ENCODE data around the gene MED13. TPM values are rescaled to one million over a fixed set of nuclear protein-coding genes. Genes with fewer than 3 reads are reported as not detected.

Gene MED13
- total and polyA plus RNA-seq, 2 experiments from 2014 or later: 4.6 to 51.6 TPM

DNA sequence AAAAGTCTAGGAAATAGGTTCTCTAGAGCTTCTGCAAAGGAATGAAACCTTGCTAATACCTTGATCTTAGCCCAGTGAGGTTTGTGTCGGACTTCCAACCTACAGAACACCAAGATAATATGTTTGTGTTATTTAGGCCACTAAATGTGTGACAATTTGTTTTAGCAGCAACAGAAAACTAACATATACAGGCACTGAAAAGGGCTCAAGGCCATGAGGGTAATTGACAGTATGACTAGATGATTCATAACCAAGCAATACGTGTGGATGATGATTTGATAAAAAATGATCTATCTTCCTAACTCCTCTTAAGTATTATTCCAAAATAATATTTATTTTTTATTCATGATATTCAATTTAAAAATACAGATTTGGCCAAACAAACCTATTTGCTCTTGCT is 27.7 kb upstream of the MED13 start:
- Histone ChIP-seq H3K4me3 (no peak overlapping the region), H3F3A (ENCODE audit: insufficient read depth) (peaks cover 33% of the 10 kb centered on the region), H3K9me2 (ENCODE audit: insufficient read depth) (no peaks in the 10 kb centered on the region), H3K27ac (peak overlapping the region; percentile 58), H3K4me1 (ENCODE audit: insufficient read depth) (peaks cover 32% of the 10 kb centered on the region), H3K36me3 (ENCODE audit: low read depth) (no peaks in the 10 kb centered on the region), H3K79me2 (ENCODE audit: insufficient read depth) (no peaks in the 10 kb centered on the region), H3K4me2 (ENCODE audit: unreplicated experiment) (peak overlapping the region; percentile 47), H3K27me3 (replicated peaks; ENCODE audit: insufficient read depth) (no peaks in the 10 kb centered on the region), H2AFZ (no peak overlapping the region), H3K9me3 (ENCODE audit: low read depth) (no peaks in the 10 kb centered on the region), H4K20me1 (ENCODE audit: insufficient read depth) (no peaks in the 10 kb centered on the region), H3K9ac (no peak overlapping the region)
- no peak for TF ChIP-seq EZH2 (IDR thresholded peaks at IDR 0.05; ENCODE audit: insufficient read depth, poor library complexity, severe bottlenecking)
- no peak for TF ChIP-seq EZH2phosphoT487 (IDR thresholded peaks at IDR 0.05; ENCODE audit: insufficient read depth, low read depth)
- in situ Hi-C loops (cut with MboI): no loop called here
- DNase-seq: peak; percentile 6
- WGBS, 2 experiments (ENCODE audit: low coverage in 1 of 2, low lambda C conversion rate in 2 of 2, missing lambda C conversion rate in 2 of 2): 45 to 61% methylated on average over 2 of the region's 2 CpGs

DNA sequence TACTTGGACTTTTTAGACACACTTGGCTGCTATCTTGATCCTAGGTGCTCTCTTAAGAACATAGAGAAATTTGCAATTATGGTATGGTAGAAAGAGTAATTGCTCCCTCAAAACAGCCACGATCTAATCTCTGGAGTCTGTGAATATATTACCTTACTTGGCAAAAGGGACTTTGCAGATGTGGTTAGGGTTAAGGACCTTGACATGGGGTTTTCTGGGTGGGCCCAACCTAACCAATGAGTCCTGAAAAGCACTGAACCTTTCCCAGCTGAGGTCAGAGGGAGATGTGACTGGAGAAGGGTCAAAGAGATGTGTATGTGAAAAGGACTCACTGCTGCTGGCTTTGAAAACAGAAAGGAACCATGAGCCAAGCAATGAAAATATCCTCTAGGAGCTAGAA is 26.7 kb upstream of the MED13 start:
- no peaks in the 10 kb centered on the region for H4K20me1 ChIP-seq (ENCODE audit: insufficient read depth)
- in situ Hi-C loops (cut with MboI): no loop called here

DNA sequence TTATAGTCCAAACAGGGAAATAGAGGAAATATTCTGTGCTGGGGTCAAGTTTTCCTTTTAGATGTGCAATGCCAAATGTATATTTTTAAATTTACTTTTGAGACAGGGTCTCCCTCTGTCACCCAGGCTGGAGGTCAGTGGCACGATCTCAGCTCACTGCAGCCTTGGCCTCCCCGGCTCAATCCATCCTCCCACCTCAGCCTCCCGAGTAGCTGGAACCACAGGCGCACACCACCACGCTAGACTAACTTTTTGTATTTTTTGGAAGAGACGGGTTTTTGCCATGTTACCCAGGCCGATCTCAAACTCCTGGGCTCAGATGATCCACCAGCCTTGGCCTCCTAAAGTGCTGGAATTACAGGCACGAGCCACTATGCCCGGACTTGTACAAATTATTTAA is 25.8 kb upstream of the MED13 start:
- peaks cover 30% of the 10 kb centered on the region for H3F3A ChIP-seq (ENCODE audit: insufficient read depth)
- no peaks in the 10 kb centered on the region for H3K9me3 ChIP-seq (ENCODE audit: low read depth)
- in situ Hi-C loops (cut with MboI): no loop called here
- no peak overlapping the region for H3K4me2 ChIP-seq (ENCODE audit: unreplicated experiment)
- H3K36me3 ChIP-seq (ENCODE audit: low read depth): no peaks in the 10 kb centered on the region
- H3K27ac ChIP-seq: no peak overlapping the region
- no peak for TF ChIP-seq EZH2phosphoT487 (IDR thresholded peaks at IDR 0.05; ENCODE audit: insufficient read depth, low read depth)
- TF ChIP-seq EZH2 (IDR thresholded peaks at IDR 0.05; ENCODE audit: insufficient read depth, poor library complexity, severe bottlenecking): no peak
- no peak overlapping the region for H2AFZ ChIP-seq
- H3K4me1 ChIP-seq (ENCODE audit: insufficient read depth): peaks cover 29% of the 10 kb centered on the region
- H3K27me3 ChIP-seq (replicated peaks; ENCODE audit: insufficient read depth): no peaks in the 10 kb centered on the region
- no peaks in the 10 kb centered on the region for H4K20me1 ChIP-seq (ENCODE audit: insufficient read depth)
- no peaks in the 10 kb centered on the region for H3K79me2 ChIP-seq (ENCODE audit: insufficient read depth)
- H3K4me3 ChIP-seq: no peak overlapping the region
- WGBS, 2 experiments (ENCODE audit: low coverage in 1 of 2, low lambda C conversion rate in 2 of 2, missing lambda C conversion rate in 2 of 2): 78 to 83% methylated on average over 9 of the region's 9 CpGs
- no peak overlapping the region for H3K9ac ChIP-seq
- no peaks in the 10 kb centered on the region for H3K9me2 ChIP-seq (ENCODE audit: insufficient read depth)
- no peak for DNase-seq

More for the DNA sequence above, 26.7 kb upstream of the MED13 start:
- peaks cover 32% of the 10 kb centered on the region for H3K4me1 ChIP-seq (ENCODE audit: insufficient read depth)
- no peak overlapping the region for H3K27ac ChIP-seq
- H3K36me3 ChIP-seq (ENCODE audit: low read depth): no peaks in the 10 kb centered on the region
- H3K4me2 ChIP-seq (ENCODE audit: unreplicated experiment): no peak overlapping the region
- H3K9ac ChIP-seq: no peak overlapping the region
- no peak for DNase-seq
- H3K9me3 ChIP-seq (ENCODE audit: low read depth): no peaks in the 10 kb centered on the region
- no peak overlapping the region for H2AFZ ChIP-seq
- no peak overlapping the region for H3K4me3 ChIP-seq
- TF ChIP-seq EZH2phosphoT487 (IDR thresholded peaks at IDR 0.05; ENCODE audit: insufficient read depth, low read depth) (no peak), EZH2 (IDR thresholded peaks at IDR 0.05; ENCODE audit: insufficient read depth, poor library complexity, severe bottlenecking) (no peak)
- H3K79me2 ChIP-seq (ENCODE audit: insufficient read depth): no peaks in the 10 kb centered on the region
- H3F3A ChIP-seq (ENCODE audit: insufficient read depth): peaks cover 27% of the 10 kb centered on the region
- H3K9me2 ChIP-seq (ENCODE audit: insufficient read depth): no peaks in the 10 kb centered on the region
- 68 to 75% methylated on average over 1 of the region's 1 CpG for WGBS, 2 experiments (ENCODE audit: low coverage in 1 of 2, low lambda C conversion rate in 2 of 2, missing lambda C conversion rate in 2 of 2)
- H3K27me3 ChIP-seq (replicated peaks; ENCODE audit: insufficient read depth): no peaks in the 10 kb centered on the region

DNA sequence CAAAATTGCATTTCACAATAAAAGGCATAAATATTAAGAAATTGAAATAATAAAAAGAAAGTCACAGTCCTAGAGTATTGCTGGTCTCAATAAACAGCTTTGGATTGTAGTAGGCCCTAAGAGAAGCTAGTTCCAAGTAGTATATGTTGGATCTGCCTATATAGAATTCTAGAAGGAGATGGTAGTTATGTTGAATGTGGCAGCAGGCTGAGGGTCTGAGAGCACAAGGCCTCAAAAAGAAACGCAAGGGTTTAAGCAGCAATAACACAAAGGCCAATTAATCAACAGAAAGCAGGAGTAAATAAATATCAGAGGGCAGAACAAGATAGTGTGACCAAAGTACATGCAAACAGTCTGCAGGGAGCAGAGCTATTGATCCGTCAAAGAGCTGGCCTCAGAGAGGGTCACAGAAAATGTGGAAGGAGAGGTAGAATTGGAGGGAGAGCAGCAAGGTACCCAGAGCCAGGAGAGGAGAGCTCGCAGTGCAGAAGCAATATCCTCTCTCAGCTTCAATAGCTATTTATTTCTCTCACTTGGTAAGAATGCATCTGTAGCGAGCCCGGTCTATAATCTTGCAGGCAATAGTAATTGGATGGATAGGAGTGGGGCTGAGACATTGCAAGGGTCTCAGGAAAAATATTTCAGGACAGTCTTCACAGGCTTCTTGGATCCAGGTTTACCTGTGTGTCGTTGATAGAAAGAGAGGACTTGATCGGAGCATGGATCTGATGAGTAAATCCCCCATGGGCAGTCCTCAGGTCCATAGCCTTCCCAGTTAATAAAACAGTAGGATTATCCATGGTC is 25.1 kb upstream of the MED13 start:
- peaks cover 28% of the 10 kb centered on the region for H3K4me1 ChIP-seq (ENCODE audit: insufficient read depth)
- no peak overlapping the region for H3K27ac ChIP-seq
- no peaks in the 10 kb centered on the region for H3K27me3 ChIP-seq (replicated peaks; ENCODE audit: insufficient read depth)
- H2AFZ ChIP-seq: no peak overlapping the region
- DNase-seq: no peak
- no peak overlapping the region for H3K9ac ChIP-seq
- H4K20me1 ChIP-seq (ENCODE audit: insufficient read depth): no peaks in the 10 kb centered on the region
- H3K4me3 ChIP-seq: no peak overlapping the region
- WGBS, 2 experiments (ENCODE audit: low coverage in 1 of 2, low lambda C conversion rate in 2 of 2, missing lambda C conversion rate in 2 of 2): 89 to 90% methylated on average over 7 of the region's 7 CpGs
- in situ Hi-C loops (cut with MboI): no loop called here
- H3K9me3 ChIP-seq (ENCODE audit: low read depth): no peaks in the 10 kb centered on the region
- peaks cover 31% of the 10 kb centered on the region for H3F3A ChIP-seq (ENCODE audit: insufficient read depth)
- H3K4me2 ChIP-seq (ENCODE audit: unreplicated experiment): no peak overlapping the region
- H3K36me3 ChIP-seq (ENCODE audit: low read depth): no peaks in the 10 kb centered on the region
- no peaks in the 10 kb centered on the region for H3K79me2 ChIP-seq (ENCODE audit: insufficient read depth)
- no peaks in the 10 kb centered on the region for H3K9me2 ChIP-seq (ENCODE audit: insufficient read depth)
- TF ChIP-seq EZH2 (IDR thresholded peaks at IDR 0.05; ENCODE audit: insufficient read depth, poor library complexity, severe bottlenecking): no peak
- no peak for TF ChIP-seq EZH2phosphoT487 (IDR thresholded peaks at IDR 0.05; ENCODE audit: insufficient read depth, low read depth)
